Measurements from ENCODE around the gene PCDH9. TPM values are rescaled to one million over a fixed set of nuclear protein-coding genes. Genes with fewer than 3 reads are reported as not detected.

The PCDH9 gene
- total RNA-seq, 2 experiments from 2014 or later, result 0.14 to 0.21 TPM

DNA sequence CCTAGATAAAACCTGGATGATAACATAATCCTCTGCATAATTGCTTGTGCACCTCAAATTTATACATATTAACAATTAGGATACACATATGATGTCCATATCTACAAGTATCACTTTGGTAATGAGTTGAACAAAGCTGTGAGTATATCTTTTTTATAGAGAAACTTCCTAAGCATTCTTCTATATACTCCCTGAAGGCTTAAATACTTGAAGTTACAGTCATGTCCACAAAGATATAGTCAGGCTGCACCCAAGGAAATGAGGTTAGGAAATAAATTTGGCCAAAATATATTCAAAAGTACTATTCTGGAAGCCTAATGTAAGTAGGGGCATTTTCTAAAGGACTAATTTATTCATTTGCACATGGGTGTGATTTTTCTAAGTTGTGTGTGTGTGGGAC lies 761.5 kb downstream of the PCDH9 start:
- ATAC-seq (no peak), DNase-seq (no peak)
- H3K27me3 Mint-ChIP-seq, result no peaks in the 10 kb centered on the region
- CTCF ChIA-PET, result no interaction called here
- no peak overlapping the region for H3K27ac Mint-ChIP-seq
- no peaks in the 10 kb centered on the region for H3K4me1 Mint-ChIP-seq
- H3K4me3 Mint-ChIP-seq, result no peak overlapping the region
- POLR2A ChIA-PET, result no interaction called here
- H3K9me3 Mint-ChIP-seq (ENCODE audit: low read depth), result peaks cover 3% of the 10 kb centered on the region
- H3K36me3 Mint-ChIP-seq (ENCODE audit: low read depth), result no peaks in the 10 kb centered on the region
- intact Hi-C loops (cut with DNase I, micrococcal nuclease), result loop anchor here in 1 of 2 experiments (10.0 kb wide), 1 partner anchor 64 kb away; no protein-coding TSS in a partner anchor

DNA sequence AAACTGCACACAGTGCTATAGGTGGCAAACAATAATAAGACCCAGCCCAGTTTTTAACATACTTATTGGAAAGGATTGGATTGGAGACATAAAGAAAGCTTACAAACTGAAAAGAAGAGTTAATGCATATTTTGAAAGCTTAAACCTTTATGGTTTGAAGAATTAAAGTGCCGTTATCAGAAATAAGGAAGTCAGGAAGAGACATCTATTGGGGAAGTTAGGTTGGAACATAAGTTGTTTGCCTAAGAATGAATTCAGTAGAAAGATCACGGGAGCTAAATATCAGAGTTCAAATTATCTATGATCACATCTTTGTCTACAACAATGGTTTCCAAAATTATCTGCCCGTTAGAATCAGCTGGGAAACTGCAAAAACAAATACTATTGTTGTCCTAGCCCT lies 767.9 kb downstream of the PCDH9 start:
- ATAC-seq (no peak), DNase-seq (no peak)
- Mint-ChIP-seq H3K27me3 (no peaks in the 10 kb centered on the region), H3K4me1 (no peaks in the 10 kb centered on the region), H3K4me3 (no peak overlapping the region), H3K9me3 (ENCODE audit: low read depth) (peaks cover 5% of the 10 kb centered on the region), H3K36me3 (ENCODE audit: low read depth) (no peaks in the 10 kb centered on the region), H3K27ac (no peak overlapping the region)
- ChIA-PET POLR2A (no interaction called here), CTCF (interaction anchor here (1.1 to 1.6 kb wide), 3 partner anchors 13 to 18 kb away, joined by 3 to 5 read pairs (median 3); no protein-coding TSS in a partner anchor)
- intact Hi-C loops (cut with DNase I, micrococcal nuclease), result loop anchor here in 1 of 2 experiments (10.0 kb wide), 1 partner anchor 57 kb away; no protein-coding TSS in a partner anchor

DNA sequence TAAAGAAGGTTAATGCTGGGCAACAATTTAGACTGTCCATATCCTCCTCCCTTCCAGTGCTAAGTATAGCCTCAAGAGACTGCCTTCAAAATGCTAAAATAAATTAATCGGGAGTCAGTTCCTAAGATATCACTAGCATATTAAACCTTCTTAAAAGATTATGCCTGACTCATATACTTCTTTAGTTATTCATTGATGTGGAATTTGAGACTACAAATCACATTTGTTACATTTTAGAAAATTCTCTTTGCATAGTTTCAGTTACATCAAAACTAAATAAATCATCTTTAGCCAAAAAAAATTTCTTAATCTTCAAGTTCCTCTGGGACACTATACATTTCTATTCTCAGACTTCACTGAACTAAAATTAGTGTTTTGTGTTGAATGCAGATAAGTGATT lies 769.1 kb downstream of the PCDH9 start:
- POLR2A ChIA-PET, result no interaction called here
- no peak overlapping the region for H3K4me3 Mint-ChIP-seq
- H3K4me1 Mint-ChIP-seq, result no peaks in the 10 kb centered on the region

DNA sequence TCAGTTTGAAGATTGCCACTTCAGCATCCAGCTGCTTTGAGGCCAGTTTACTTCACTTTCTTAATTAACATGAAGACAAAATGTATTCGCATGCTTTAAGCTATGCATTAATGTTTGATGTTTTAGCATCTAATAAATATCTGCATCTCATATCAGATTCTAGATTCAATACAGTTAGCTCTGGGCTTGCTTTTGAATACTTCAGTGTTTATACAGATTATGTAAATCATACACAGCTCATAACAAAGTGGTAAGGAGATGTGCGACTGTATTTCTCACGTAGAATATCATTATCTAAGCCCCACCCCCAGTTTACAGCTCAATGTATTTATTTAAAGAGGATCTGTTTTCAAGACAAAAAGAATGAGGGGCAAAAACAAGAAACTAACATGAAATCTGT lies 770.5 kb downstream of the PCDH9 start:
- H3K27ac Mint-ChIP-seq, result no peak overlapping the region
- no peaks in the 10 kb centered on the region for H3K36me3 Mint-ChIP-seq (ENCODE audit: low read depth)
- H3K9me3 Mint-ChIP-seq (ENCODE audit: low read depth), result peaks cover 2% of the 10 kb centered on the region
- ChIA-PET POLR2A (no interaction called here), CTCF (no interaction called here)
- no peaks in the 10 kb centered on the region for H3K27me3 Mint-ChIP-seq
- no peak for ATAC-seq
- intact Hi-C loops (cut with DNase I, micrococcal nuclease), result loop anchor here in 1 of 2 experiments (10.0 kb wide), 1 partner anchor 55 kb away; no protein-coding TSS in a partner anchor
- no peaks in the 10 kb centered on the region for H3K4me1 Mint-ChIP-seq
- no peak for DNase-seq
- H3K4me3 Mint-ChIP-seq, result no peak overlapping the region

More for the DNA sequence above, 769.1 kb downstream of the PCDH9 start:
- H3K27me3 Mint-ChIP-seq, result no peaks in the 10 kb centered on the region
- no peak overlapping the region for H3K27ac Mint-ChIP-seq
- ATAC-seq, result no peak
- intact Hi-C loops (cut with DNase I, micrococcal nuclease), result loop anchor here in 1 of 2 experiments (10.0 kb wide), 1 partner anchor 56 kb away; no protein-coding TSS in a partner anchor
- CTCF ChIA-PET, result no interaction called here
- no peaks in the 10 kb centered on the region for H3K36me3 Mint-ChIP-seq (ENCODE audit: low read depth)
- peaks cover 3% of the 10 kb centered on the region for H3K9me3 Mint-ChIP-seq (ENCODE audit: low read depth)
- no peak for DNase-seq

DNA sequence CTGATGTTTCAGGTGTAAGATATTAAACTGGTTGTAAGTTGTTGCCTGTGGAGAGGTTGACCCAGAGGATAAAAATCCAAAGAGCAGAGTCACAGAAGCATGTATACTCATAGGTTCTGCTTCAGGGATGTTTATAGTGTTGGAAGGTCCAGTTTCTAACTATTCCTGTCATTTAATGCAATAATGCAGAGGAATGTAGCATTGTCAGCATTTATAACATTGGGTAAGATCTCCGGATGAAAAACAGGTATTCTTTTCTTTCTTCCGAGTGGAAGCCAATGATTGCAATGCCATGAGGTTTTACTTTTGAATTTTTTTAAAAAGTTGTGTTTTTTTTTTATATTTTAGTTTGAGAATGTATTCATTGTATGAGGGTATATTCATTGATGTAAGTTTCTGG lies 771.0 kb downstream of the PCDH9 start:
- DNase-seq (no peak), ATAC-seq (no peak)
- no peaks in the 10 kb centered on the region for H3K4me1 Mint-ChIP-seq
- H3K27ac Mint-ChIP-seq, result no peak overlapping the region
- ChIA-PET POLR2A (no interaction called here), CTCF (no interaction called here)
- H3K9me3 Mint-ChIP-seq (ENCODE audit: low read depth), result peaks cover 2% of the 10 kb centered on the region
- intact Hi-C loops (cut with DNase I, micrococcal nuclease), result no loop called here
- no peaks in the 10 kb centered on the region for H3K36me3 Mint-ChIP-seq (ENCODE audit: low read depth)
- H3K4me3 Mint-ChIP-seq, result no peak overlapping the region
- no peaks in the 10 kb centered on the region for H3K27me3 Mint-ChIP-seq

DNA sequence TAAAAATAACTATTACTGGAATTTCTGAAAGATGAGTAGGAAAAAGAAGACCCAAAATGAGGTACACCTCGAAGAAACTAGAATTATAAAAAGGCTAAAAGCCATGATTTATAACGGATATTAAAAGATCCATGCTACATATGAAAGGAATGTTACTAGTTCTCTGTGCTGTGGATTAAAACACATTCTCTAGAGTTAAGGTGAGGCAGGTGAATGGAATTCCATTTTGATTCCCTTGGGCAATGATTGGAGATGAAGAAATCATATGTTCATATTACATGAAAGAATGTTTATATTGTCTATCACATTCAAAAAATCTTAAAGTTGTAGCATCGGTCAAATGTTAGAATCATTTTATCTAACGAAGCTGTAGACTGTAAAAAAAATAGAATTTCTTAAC lies 783.7 kb downstream of the PCDH9 start:
- no peak overlapping the region for H3K27ac Mint-ChIP-seq
- H3K36me3 Mint-ChIP-seq (ENCODE audit: low read depth), result no peaks in the 10 kb centered on the region
- no peaks in the 10 kb centered on the region for H3K4me1 Mint-ChIP-seq
- intact Hi-C loops (cut with DNase I, micrococcal nuclease), result no loop called here
- no peaks in the 10 kb centered on the region for H3K27me3 Mint-ChIP-seq
- CTCF ChIA-PET, result interaction anchor here (1.9 kb wide), 1 partner anchor 16 kb away, joined by 5 read pairs; no protein-coding TSS in a partner anchor
- no peaks in the 10 kb centered on the region for H3K9me3 Mint-ChIP-seq (ENCODE audit: low read depth)
- H3K4me3 Mint-ChIP-seq, result no peak overlapping the region
- DNase-seq, result no peak
- ATAC-seq, result no peak
- POLR2A ChIA-PET, result no interaction called here

DNA sequence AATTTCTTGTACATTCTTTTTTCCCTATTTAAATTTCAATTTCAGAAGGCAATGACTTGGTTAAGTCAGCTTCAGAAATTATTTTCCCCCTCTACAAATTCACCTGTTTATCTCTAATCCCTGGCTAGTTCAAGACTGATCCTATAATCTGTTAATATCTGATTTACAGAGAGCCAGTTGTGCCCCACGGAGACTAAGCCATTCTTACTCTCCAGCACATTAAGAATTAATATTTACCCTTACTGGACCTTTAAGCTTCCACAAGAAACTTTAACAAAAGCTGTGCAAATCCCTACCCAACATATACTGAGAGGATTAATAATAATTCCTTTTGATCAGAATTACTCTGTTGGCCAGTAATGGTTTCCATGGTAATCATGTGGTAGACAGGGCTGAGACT lies 786.2 kb downstream of the PCDH9 start:
- Mint-ChIP-seq H3K36me3 (ENCODE audit: low read depth) (no peaks in the 10 kb centered on the region), H3K4me1 (no peaks in the 10 kb centered on the region), H3K4me3 (no peak overlapping the region), H3K27ac (no peak overlapping the region), H3K27me3 (no peaks in the 10 kb centered on the region), H3K9me3 (ENCODE audit: low read depth) (no peaks in the 10 kb centered on the region)
- POLR2A ChIA-PET, result no interaction called here
- CTCF ChIA-PET, result interaction anchor here (1.5 kb wide), 1 partner anchor 18 kb away, joined by 3 read pairs; no protein-coding TSS in a partner anchor
- ATAC-seq (no peak), DNase-seq (no peak)
- intact Hi-C loops (cut with DNase I, micrococcal nuclease), result no loop called here

DNA sequence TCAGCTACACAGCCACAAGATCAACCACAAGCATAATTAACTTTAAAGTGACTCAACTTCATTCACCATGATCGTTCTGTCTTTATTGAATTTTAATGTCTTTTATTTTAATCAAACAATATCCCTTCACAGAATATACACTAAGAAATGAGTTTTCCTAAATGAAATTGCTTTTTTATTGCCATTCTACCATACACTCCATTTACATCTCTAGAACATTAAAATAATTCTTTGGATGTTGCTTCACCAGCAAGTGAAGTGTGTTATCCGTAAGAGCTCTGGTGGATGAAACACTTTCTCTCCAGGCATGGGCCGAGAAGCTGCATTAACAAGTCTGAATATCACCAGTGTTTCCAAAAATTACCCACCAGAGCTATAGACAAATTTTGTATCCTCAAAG lies 789.2 kb downstream of the PCDH9 start:
- Mint-ChIP-seq H3K9me3 (ENCODE audit: low read depth) (peaks cover 2% of the 10 kb centered on the region), H3K27me3 (no peaks in the 10 kb centered on the region), H3K36me3 (ENCODE audit: low read depth) (no peaks in the 10 kb centered on the region), H3K4me1 (no peaks in the 10 kb centered on the region), H3K27ac (no peak overlapping the region), H3K4me3 (no peak overlapping the region)
- DNase-seq (no peak), ATAC-seq (no peak)
- ChIA-PET POLR2A (no interaction called here), CTCF (no interaction called here)
- intact Hi-C loops (cut with DNase I, micrococcal nuclease), result no loop called here

DNA sequence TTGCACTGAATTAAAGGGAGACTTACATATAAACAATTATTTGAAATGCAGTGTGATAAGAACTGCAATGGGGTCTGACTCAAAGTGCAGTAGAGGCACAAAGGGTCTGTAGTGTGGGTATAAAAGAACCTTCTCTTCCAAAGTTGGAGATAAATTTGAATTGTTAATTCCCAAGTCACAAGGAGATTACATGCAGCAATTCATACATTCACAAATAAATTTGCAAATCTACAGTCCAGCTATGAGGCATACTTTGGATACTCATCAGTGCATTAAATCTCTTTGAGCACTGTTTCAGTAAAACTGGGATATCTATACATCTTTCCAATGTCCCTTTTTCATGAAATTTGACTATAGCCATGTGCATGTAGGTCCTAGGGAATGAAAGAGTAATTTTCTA lies 799.4 kb downstream of the PCDH9 start:
- CTCF ChIA-PET, result interaction anchor here (0.5 kb wide), 1 partner anchor 461 kb away, joined by 3 read pairs; no protein-coding TSS in a partner anchor
- POLR2A ChIA-PET, result no interaction called here
- H3K27me3 Mint-ChIP-seq, result no peaks in the 10 kb centered on the region

DNA sequence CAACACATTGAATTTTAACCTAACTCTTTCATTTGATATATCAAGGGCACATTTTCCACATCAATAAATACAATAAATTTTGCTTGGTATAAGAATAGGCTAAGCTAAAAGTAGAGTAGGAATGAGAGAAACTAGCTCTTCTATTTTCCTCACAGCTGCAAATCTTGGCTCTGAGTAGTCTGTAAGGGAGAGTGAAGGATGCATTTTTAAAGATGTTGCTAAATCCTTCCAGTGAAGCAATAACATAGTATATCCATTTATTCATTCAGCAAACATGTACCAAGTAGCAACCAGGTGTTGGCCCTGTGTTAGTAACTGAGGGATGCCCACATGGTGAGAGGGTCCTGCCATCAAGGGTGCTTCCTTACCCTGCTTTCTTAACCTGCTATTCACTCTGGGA lies 799.9 kb downstream of the PCDH9 start:
- no peaks in the 10 kb centered on the region for H3K27me3 Mint-ChIP-seq
- no peaks in the 10 kb centered on the region for H3K4me1 Mint-ChIP-seq
- no peak overlapping the region for H3K27ac Mint-ChIP-seq
- no peak for DNase-seq
- H3K36me3 Mint-ChIP-seq (ENCODE audit: low read depth), result no peaks in the 10 kb centered on the region
- intact Hi-C loops (cut with DNase I, micrococcal nuclease), result no loop called here
- POLR2A ChIA-PET, result no interaction called here
- CTCF ChIA-PET, result interaction anchor here (0.5 kb wide), 1 partner anchor 461 kb away, joined by 3 read pairs; no protein-coding TSS in a partner anchor
- H3K4me3 Mint-ChIP-seq, result no peak overlapping the region
- ATAC-seq, result no peak
- H3K9me3 Mint-ChIP-seq (ENCODE audit: low read depth), result no peaks in the 10 kb centered on the region

More for the DNA sequence above, 799.4 kb downstream of the PCDH9 start:
- Mint-ChIP-seq H3K9me3 (ENCODE audit: low read depth) (no peaks in the 10 kb centered on the region), H3K36me3 (ENCODE audit: low read depth) (no peaks in the 10 kb centered on the region), H3K27ac (no peak overlapping the region), H3K4me1 (no peaks in the 10 kb centered on the region), H3K4me3 (no peak overlapping the region)
- DNase-seq, result no peak
- ATAC-seq, result no peak
- intact Hi-C loops (cut with DNase I, micrococcal nuclease), result no loop called here

DNA sequence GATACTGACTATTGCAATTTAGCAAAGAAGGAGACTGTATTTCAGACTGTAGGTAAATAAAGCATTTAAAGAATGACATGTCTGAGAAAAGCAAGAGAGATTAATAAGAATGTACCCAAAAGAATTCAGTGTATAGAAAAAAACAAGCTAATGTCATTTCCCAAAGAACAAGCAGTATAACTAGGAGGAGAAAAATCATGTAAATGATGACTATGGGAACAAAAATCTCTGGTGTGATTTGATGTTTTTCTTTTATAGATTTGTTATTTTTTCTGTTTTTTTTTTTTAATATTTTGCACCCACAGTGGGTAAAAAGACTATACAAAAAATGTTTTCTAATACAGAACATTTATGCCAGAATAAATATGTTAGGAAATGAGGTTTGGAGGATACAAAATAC lies 801.0 kb downstream of the PCDH9 start:
- POLR2A ChIA-PET, result no interaction called here
- intact Hi-C loops (cut with DNase I, micrococcal nuclease), result no loop called here
- no peak overlapping the region for H3K4me3 Mint-ChIP-seq

DNA sequence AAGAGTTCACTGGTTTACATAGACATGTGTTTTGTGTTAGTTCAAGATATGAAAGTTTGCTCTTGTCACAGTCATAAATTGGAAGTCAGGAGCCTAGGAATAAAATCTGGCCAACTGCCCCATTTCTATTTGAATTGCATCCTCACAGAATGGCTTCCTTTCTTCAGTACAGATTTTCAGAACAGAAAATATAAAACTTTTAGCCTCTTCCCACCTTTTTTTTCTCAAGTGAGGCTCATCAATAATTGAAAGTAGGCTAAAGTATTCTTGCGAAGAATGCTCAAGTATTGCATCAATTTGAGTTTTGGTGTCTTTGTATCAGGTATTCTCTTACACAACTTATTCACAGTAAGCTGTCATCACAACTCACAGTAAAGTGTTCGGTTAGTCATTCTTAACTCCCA lies 802.7 kb downstream of the PCDH9 start:
- ChIA-PET CTCF (no interaction called here), POLR2A (no interaction called here)
- no peaks in the 10 kb centered on the region for H3K36me3 Mint-ChIP-seq (ENCODE audit: low read depth)
- H3K4me1 Mint-ChIP-seq, result no peaks in the 10 kb centered on the region
- H3K9me3 Mint-ChIP-seq (ENCODE audit: low read depth), result no peaks in the 10 kb centered on the region
- H3K27me3 Mint-ChIP-seq, result no peaks in the 10 kb centered on the region
- intact Hi-C loops (cut with DNase I, micrococcal nuclease), result no loop called here
- ATAC-seq, result no peak
- no peak overlapping the region for H3K4me3 Mint-ChIP-seq
- DNase-seq, result no peak
- no peak overlapping the region for H3K27ac Mint-ChIP-seq

More for the DNA sequence above, 801.0 kb downstream of the PCDH9 start:
- no peak for DNase-seq
- no peak for ATAC-seq
- no peaks in the 10 kb centered on the region for H3K27me3 Mint-ChIP-seq
- no peak overlapping the region for H3K27ac Mint-ChIP-seq
- no peaks in the 10 kb centered on the region for H3K4me1 Mint-ChIP-seq
- CTCF ChIA-PET, result no interaction called here
- H3K36me3 Mint-ChIP-seq (ENCODE audit: low read depth), result no peaks in the 10 kb centered on the region
- no peaks in the 10 kb centered on the region for H3K9me3 Mint-ChIP-seq (ENCODE audit: low read depth)

DNA sequence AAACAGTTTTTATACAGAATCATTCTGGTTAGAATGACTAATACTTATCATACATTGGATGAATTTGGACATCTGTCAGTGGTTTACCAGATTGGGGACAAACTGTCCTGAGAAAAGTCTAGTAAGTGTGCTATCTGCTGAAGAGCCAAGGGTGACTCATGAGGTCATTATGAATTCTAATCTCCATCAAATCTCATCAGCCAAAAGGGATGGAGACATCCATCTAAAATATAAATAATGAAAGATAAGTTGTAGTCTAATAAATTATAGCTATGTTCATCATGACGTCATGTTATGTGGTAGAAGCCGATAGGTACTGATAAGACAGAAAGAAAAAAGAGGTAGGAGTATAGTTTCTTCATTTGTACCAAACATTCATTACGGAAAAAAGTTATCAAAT lies 804.4 kb downstream of the PCDH9 start:
- Mint-ChIP-seq H3K4me1 (no peaks in the 10 kb centered on the region), H3K27ac (no peak overlapping the region), H3K4me3 (no peak overlapping the region), H3K27me3 (no peaks in the 10 kb centered on the region), H3K9me3 (ENCODE audit: low read depth) (peaks cover 5% of the 10 kb centered on the region), H3K36me3 (ENCODE audit: low read depth) (no peaks in the 10 kb centered on the region)
- intact Hi-C loops (cut with DNase I, micrococcal nuclease), result no loop called here
- ATAC-seq, result no peak
- DNase-seq, result no peak
- ChIA-PET CTCF (no interaction called here), POLR2A (no interaction called here)
